ENCODE results near the gene KCTD8. TPM values are rescaled to one million over a fixed set of nuclear protein-coding genes. Genes with fewer than 3 reads are reported as not detected.
"Not testable (repeated sequence)": the region's sequence is repeated elsewhere in the genome, so short reads cannot be mapped to it uniquely, and the experiment has no call there.

The KCTD8 gene
- total RNA-seq, 2 donors from 2014 or later, result 0.27 TPM; not detected in 1

DNA sequence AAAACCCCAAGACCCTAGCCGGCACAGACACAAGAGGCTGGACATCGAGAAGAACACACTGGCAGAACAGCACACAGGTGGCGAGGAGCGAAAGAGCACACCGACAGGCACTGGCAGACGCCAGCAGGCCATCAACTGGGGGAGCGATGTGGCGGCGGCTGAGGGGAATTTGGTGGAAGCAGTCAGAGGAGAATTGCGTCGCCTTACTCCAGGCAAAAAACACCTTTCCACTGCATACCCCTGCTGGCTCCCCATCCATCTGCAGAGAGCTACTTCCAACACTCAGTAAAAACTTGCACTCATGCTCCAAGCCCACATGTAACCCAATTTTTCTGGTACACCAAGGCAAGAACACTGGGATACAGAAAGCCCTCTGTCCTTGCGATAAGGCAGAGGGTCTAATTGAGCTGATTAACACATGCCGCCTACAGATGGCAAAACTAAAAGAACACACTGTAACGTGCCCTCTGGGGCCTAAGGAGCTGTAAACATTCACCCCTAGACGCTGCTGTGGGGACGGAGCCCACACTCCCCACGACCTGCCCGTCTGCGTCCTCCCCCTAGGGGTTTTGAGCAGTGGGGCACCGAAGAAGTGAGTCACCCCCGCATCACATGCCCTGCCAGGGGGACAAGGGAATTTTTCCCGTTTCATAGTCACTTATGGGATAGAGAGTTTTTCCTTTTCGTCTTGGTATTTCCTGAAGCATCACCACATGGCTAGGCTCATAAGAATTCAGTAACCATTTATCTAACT is 262.3 kb downstream of the KCTD8 start:
- Histone ChIP-seq H3K36me3 (no peaks in the 10 kb centered on the region), H3K27me3 (no peaks in the 10 kb centered on the region), H3K27ac (no peak overlapping the region), H3K4me3 (no peak overlapping the region), H3K4me1 (no peaks in the 10 kb centered on the region), H3K9me3 (no peaks in the 10 kb centered on the region), H3K9ac (ENCODE audit: low read depth in 2 of 2, low read length in 2 of 2) (no peak overlapping the region)
- intact Hi-C loops (cut with DNase I), result no loop called here
- TF ChIP-seq, protein P1, sequence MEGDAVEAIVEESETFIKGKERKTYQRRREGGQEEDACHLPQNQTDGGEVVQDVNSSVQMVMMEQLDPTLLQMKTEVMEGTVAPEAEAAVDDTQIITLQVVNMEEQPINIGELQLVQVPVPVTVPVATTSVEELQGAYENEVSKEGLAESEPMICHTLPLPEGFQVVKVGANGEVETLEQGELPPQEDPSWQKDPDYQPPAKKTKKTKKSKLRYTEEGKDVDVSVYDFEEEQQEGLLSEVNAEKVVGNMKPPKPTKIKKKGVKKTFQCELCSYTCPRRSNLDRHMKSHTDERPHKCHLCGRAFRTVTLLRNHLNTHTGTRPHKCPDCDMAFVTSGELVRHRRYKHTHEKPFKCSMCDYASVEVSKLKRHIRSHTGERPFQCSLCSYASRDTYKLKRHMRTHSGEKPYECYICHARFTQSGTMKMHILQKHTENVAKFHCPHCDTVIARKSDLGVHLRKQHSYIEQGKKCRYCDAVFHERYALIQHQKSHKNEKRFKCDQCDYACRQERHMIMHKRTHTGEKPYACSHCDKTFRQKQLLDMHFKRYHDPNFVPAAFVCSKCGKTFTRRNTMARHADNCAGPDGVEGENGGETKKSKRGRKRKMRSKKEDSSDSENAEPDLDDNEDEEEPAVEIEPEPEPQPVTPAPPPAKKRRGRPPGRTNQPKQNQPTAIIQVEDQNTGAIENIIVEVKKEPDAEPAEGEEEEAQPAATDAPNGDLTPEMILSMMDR (IDR thresholded peaks at IDR 0.05), result no peak
- DNase-seq, result no peak

DNA sequence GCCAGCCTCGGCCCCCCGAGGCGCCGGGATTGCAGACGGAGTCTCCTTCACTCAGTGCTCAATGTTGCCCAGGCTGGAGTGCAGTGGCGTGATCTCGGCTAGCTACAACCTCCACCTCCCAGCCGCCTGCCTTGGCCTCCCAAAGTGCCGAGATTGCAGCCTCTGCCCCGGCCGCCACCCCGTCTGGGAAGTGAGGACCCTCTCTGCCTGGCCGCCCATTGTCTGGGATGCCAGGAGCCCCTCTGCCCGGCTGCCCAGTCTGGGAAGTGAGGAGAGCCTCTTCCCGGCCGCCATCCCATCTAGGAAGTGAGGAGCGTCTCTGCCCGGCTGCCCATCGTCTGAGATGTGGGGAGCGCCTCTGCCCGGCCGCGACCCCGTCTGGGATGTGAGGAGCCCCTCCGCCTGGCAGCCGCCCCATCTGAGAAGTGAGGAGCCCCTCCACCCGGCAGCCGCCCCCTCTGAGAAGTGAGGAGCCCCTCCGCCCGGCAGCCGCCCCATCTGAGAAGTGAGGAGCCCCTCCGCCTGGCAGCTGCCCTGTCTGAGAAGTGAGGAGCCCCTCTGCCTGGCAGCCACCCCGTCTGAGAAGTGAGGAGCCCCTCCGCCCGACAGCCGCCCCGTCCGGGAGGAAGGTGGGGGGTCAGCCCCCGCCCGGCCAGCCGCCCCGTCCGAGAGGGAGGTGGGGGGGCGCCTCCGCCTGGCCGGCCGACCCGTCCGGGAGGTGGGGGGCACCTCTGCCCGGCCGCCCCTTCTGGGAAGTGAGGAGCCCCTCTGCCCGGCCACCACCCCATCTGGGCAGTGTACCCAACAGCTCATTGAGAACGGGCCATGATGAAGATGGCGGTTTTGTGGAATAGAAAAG is 266.9 kb downstream of the KCTD8 start:
- H3K4me1 ChIP-seq; DNase-seq; H3K9ac ChIP-seq (ENCODE audit: low read depth in 2 of 2, low read length in 2 of 2); H3K27me3 ChIP-seq; H3K27ac ChIP-seq; intact Hi-C loops (cut with DNase I); H3K4me3 ChIP-seq; H3K36me3 ChIP-seq; H3K9me3 ChIP-seq: not testable (repeated sequence)

DNA sequence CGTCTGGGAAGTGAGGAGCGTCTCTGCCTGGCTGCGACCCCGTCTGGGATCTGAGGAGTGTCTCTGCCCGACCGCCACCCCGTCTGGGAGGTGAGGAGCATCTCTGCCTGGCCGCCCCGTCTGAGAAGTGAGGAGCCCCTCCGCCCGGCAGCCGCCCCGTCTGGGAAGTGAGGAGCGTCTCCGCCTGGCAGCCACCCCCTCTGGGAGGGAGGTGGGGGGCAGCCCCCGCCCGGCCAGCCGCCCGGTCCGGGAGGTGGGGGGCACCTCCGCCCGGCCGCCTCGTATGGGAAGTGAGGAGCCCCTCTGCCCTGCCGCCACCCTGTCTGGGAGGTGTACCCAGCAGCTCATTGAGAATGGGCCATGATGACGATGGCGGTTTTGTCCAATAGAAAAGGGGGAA is 280.8 kb downstream of the KCTD8 start:
- H3K36me3 ChIP-seq; H3K4me3 ChIP-seq; intact Hi-C loops (cut with DNase I); H3K9me3 ChIP-seq; DNase-seq; H3K9ac ChIP-seq (ENCODE audit: low read depth in 2 of 2, low read length in 2 of 2); H3K27ac ChIP-seq; H3K27me3 ChIP-seq; H3K4me1 ChIP-seq: not testable (repeated sequence)

DNA sequence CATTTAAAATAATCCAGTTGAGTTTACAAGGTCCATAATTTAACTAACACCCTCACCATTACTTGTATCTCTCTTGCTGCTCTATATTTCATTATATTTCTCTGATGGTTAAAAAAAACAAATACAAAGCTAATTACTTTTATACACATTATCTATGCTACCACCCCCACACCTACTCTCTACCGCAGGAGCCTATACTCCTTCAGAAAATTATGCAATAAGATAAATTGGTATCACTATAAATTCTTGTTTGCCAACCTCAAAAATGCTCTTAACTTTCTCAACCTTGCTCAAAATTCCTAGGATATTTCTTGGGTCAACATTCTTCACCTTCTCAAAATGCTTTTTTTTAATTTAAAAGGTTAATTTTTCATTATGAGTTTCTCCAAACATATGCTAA is 282.7 kb downstream of the KCTD8 start:
- intact Hi-C loops (cut with DNase I), result no loop called here
- no peaks in the 10 kb centered on the region for H3K36me3 ChIP-seq
- no peaks in the 10 kb centered on the region for H3K9me3 ChIP-seq
- H3K4me3 ChIP-seq, result no peak overlapping the region
- no peaks in the 10 kb centered on the region for H3K4me1 ChIP-seq
- TF ChIP-seq, protein P1 (IDR thresholded peaks at IDR 0.05), result no peak
- no peaks in the 10 kb centered on the region for H3K27me3 ChIP-seq
- H3K27ac ChIP-seq, result no peak overlapping the region
- no peak overlapping the region for H3K9ac ChIP-seq (ENCODE audit: low read depth in 2 of 2, low read length in 2 of 2)
- DNase-seq, result no peak

DNA sequence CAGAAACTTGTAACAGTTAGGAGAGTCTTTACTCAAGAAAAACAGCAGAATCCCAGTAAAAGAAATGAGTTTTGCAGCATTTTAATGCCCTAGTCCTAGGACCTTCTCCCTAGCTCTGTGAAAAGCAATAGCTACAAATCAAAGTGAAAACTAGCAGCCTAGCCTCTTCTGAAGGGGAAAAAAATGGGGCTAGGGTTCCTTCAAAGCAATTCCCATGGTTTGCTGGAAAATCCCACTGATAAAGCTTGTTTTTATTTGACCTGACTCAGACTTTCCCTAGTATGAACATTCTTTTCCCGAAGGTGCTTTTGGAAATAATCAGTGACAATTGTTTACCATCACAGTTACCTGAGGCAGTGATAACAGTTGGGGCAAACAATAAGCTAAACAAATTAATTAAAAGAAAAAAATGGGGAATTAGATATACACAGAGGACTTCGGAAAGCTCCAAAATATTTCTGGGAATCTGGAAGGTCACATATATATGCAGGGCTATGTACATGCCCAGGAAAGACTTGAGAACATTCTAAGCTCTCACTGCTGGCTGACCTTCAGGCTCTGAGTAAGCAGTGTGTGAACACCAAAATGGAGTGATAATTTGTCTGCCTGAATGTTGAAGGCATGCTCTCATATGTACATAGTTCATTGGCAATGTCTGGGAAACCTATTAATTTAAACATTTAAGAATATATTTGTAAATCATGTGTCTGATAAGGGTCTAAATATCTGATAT is 285.9 kb downstream of the KCTD8 start:
- no peaks in the 10 kb centered on the region for H3K9me3 ChIP-seq
- H3K4me3 ChIP-seq, result no peak overlapping the region
- H3K9ac ChIP-seq (ENCODE audit: low read depth in 2 of 2, low read length in 2 of 2), result no peak overlapping the region
- H3K36me3 ChIP-seq, result no peaks in the 10 kb centered on the region
- DNase-seq, result no peak
- no peaks in the 10 kb centered on the region for H3K27me3 ChIP-seq
- no peak overlapping the region for H3K27ac ChIP-seq
- TF ChIP-seq, protein P1 (IDR thresholded peaks at IDR 0.05), result no peak
- intact Hi-C loops (cut with DNase I), result no loop called here
- no peaks in the 10 kb centered on the region for H3K4me1 ChIP-seq

DNA sequence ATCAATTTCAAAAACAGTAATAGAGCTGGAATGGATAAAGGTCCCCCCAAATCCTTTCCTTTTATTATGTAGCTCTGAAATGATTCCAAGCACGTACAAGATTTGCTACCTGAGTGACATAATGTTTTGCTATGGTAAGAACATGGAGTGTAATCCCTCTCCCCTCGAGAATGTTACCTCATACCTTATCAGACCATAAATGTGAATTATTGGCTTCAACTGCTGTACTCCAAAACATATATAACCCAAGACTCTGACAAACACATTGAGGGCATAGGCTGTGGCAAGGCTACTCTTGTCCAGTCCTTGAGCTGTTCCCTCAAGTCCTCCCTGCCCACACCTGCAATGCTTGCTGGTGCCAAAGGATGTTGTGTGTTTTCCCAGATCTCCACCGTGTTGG is 286.9 kb downstream of the KCTD8 start:
- no peaks in the 10 kb centered on the region for H3K9me3 ChIP-seq
- H3K27ac ChIP-seq, result no peak overlapping the region
- DNase-seq, result no peak
- no peaks in the 10 kb centered on the region for H3K4me1 ChIP-seq
- H3K9ac ChIP-seq (ENCODE audit: low read depth in 2 of 2, low read length in 2 of 2), result no peak overlapping the region
- H3K36me3 ChIP-seq, result no peaks in the 10 kb centered on the region
- TF ChIP-seq, protein P1 (IDR thresholded peaks at IDR 0.05), result no peak
- no peak overlapping the region for H3K4me3 ChIP-seq
- intact Hi-C loops (cut with DNase I), result no loop called here
- no peaks in the 10 kb centered on the region for H3K27me3 ChIP-seq

All from colonic mucosa (tissue), 4 donors.